GM13976 (cell line): ENCODE data around the gene NHERF2.

Source experiments
- DNase-seq: peaks from one replicate; pipeline ENCODE4 v3.0.0; 2012; ENCODE audit warnings: low spot score
- in situ Hi-C: fragments of 300-500 bp; cut with MboI; formaldehyde crosslinking; loops from one replicate; pipeline ENCODE4 v1.12.0; 2022; ENCODE audit warnings: low sequenced_read_pairs, mixed read lengths, inconsistent platforms; ENCODE audit not compliant: unreplicated experiment
- TF ChIP-seq, protein P1 (sequence below): IDR thresholded peaks from 2 replicates; pipeline ENCODE4 v1.5.1; 2012; ENCODE audit warnings: borderline replicate concordance, mild to moderate bottlenecking; ENCODE audit not compliant: insufficient read depth; ENCODE audit errors: extremely low read depth, missing control alignments, control extremely low read depth

NHERF2 gene

DNA sequence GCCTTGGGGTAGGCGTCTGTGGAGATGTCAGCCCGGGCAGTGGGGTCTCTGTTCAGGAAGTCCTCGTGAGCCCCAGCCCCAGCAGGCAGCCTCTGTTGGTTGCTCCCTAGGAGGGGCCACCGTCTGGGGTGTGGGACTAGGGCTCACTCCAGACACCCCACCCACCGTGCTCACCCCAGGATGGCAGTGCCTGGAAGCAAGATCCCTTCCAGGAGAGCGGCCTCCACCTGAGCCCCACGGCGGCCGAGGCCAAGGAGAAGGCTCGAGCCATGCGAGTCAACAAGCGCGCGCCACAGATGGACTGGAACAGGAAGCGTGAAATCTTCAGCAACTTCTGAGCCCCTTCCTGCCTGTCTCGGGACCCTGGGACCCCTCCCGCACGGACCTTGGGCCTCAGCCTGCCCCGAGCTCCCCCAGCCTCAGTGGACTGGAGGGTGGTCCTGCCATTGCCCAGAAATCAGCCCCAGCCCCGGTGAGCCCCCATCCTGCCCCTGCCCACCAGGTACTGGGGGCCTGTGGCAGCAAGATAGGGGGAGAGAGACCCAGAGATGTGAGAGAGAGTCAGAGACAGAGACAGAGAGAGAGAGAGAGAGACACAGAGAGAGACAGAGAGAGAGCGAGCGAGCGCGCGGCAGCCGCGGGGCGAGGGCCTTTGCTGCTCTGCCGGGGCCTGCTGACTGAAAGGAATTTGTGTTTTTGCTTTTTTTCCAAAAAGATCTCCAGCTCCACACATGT is 11.1 kb downstream of the NHERF2 start:
- in situ Hi-C loops, result no loop called here
- no peak for DNase-seq
- TF ChIP-seq, protein P1, sequence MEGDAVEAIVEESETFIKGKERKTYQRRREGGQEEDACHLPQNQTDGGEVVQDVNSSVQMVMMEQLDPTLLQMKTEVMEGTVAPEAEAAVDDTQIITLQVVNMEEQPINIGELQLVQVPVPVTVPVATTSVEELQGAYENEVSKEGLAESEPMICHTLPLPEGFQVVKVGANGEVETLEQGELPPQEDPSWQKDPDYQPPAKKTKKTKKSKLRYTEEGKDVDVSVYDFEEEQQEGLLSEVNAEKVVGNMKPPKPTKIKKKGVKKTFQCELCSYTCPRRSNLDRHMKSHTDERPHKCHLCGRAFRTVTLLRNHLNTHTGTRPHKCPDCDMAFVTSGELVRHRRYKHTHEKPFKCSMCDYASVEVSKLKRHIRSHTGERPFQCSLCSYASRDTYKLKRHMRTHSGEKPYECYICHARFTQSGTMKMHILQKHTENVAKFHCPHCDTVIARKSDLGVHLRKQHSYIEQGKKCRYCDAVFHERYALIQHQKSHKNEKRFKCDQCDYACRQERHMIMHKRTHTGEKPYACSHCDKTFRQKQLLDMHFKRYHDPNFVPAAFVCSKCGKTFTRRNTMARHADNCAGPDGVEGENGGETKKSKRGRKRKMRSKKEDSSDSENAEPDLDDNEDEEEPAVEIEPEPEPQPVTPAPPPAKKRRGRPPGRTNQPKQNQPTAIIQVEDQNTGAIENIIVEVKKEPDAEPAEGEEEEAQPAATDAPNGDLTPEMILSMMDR, result no peak

DNA sequence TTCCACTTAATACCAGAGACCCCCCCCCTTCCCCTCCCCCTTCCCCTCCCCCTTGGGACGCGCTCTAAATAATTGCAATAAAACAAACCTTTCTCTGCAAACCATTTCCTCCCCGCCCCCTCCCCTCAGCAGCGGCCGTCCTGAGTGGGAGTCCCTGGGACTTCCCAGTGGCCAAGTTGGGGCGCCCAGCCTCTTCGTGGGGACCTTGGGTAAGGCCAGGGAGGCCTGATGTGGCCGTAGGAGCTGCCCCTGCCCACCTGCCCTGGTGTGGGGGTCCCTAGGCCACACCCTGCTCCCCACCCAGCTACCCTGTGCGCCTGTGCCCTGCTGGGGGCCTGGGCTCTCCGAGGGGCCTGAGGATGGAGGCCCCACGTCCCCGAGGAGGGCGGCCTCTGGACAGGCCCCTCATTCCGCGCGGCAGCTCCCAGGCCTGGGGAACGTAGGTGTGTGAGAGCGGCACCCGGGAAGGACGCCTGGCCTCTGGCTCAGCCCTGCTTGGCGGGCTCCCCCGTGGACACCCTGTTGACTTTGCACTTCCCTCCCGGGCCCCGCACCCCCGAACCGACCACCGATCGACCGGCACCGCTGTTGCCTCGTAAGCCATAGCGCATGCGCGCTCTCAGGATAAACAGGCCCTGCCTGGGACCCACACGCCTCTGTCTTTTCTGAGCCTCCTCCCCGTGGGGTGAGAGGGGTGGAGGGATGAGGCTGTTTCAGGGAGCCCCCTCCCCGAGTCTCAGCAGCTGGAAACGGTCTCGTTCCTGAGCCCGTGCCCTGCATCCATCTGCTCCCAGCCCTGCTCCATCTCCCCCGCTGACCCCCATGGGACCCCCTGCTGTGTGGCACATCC is 11.9 kb downstream of the NHERF2 start:
- no peak for DNase-seq
- TF ChIP-seq, protein P1, result no peak
- in situ Hi-C loops, result no loop called here

DNA sequence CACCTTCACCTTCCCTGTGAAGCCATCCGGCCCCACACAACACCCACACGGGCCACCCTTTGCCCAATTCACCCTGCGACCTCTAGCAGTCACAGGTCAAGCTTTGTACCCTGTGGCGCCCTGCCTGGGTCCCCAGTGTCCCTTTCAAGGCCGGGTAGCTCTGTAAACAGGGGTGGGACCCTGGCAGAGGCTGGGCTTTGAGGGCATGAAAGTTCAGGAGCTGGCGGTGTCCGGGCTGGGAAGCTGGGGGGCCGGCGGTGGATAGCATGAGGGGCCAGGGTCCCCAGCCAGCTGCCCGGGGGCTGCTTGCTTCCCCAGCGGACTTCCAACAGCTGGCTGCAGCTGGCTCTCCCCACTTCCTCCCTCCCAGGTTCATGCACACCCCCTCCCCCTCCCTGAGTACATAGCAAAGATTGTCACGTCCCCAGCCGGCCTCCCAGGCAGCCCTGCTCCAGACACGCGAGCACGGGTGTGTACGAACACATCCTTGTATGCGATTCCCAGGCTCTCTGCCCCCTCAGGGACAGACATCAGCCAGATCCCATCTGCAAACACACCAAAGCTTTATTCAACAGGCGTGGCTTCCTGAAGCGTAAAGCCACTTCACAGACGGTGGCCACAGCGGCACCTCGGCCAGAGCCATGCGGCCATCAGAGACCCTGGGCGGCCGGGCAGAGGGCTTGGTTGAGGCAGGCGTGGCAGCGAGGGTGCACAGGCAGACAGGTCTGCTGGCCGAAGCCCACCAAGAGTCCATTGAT is 12.8 kb downstream of the NHERF2 start:
- in situ Hi-C loops, result no loop called here
- no peak for DNase-seq
- TF ChIP-seq, protein P1, result no peak

DNA sequence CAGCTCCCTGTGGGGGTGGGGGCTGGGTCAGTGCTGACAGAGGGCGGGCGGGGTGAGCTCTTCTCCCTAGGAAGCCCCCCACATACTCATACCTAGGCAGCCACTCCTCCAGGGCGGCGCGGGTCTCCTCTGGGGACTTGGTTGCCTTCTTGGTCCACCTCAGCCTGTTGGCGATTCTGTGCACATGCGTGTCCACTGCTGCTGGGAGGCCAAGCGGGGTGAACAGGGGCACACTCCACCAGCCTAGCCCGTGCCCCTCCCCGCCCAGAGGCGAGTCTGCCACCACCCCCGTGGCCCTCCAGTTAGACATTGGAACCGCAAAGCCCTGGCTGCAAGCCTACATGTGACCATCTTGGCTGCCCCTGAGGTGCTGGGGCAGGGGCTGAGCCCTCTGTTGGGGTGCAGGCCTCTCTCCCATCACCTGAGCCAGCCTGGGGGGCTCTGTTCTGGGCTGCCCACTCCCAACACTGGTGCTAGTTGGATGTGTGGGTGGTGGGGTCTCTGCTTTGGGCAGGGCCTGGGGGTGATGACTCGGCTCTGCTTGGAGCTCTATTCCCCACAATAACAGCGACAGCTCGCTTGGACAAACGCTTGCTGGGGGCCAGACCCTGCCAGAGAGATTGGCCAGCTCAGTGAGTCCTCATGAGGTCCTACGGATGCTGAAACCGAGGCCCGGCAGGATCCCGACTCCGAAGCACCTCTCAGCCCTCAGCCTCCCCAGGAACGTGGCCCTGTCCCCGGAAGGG is 13.5 kb downstream of the NHERF2 start:
- TF ChIP-seq, protein P1, result no peak
- in situ Hi-C loops, result no loop called here
- DNase-seq, result no peak

DNA sequence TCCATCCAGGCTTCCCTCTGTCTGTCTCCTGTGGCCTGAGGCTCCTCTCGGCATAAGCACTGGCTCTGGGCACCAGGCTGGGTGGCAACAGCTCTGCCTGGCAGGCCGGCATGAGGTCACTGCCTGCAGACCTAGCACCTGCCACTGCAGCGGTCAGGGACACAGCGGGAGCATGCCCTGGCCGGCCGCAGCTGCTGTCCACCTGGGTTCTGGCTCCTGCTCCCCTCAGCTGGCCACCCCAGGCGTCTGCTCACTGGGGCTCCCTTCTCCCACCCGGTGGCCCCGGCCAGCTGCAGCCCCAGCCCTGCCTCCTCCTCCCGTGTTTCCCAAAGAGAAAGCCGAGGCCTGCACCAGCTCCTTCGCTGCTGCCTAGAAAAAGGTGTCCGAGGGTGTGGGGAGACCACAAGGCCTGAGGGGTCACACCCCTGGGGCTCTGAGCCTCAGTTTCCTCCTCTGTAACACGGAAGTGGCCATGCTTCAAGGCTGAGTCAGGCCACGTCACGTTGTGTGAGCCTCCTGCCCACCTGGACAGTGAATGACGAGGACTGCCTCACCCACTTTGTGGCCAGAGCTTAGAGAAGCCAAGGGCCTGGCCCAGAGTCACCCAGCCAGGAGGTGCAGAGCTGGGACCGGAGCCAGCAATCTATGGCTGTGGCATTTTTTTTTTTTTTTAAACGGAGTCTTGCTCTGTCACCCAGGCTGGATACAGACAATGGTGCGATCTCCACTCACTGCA is 14.3 kb downstream of the NHERF2 start:
- in situ Hi-C loops, result no loop called here
- DNase-seq, result no peak
- TF ChIP-seq, protein P1, result no peak
